Measurements from ENCODE around the gene LRRC4B.

DNA sequence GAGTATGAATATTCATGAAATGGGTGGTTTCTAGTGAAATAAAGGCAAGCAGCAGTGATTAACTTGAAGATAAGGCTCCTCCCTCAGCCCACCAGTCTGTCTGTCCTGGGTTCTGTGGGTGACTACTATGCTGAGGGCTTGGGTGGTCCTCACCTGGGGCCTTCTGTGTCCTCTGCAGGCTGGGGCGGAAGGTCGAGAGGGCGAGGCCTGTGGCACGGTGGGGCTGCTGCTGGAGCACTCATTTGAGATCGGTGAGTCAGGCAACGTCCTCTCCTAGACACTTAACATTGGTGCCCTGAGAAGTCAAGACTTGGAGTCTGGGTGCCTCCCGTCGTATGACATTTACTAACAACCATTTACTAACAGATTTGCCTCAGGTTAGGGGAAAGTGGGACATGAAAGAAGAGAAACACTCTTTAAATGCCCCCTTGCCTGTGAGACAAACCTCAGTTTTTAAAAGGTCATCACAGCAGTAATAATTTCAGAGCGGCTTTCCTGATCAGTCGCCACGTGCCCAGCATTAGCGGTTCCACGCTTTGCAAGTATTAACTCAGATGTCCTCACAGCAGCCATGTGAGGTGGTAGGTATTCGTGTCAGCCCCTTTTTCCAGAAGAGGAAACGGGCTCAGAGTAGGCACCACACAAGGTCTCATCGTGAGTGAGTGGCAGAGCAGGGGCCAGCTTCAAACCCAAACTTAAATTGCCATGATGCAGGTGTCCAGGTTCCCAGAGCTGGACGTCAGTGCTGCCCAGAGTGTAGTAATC, 90.3 kb downstream of the LRRC4B start:
- no peak for TF ChIP-seq RAD21 (IDR thresholded peaks at IDR 0.05; ENCODE audit: low read length)
- TF ChIP-seq, protein P1, sequence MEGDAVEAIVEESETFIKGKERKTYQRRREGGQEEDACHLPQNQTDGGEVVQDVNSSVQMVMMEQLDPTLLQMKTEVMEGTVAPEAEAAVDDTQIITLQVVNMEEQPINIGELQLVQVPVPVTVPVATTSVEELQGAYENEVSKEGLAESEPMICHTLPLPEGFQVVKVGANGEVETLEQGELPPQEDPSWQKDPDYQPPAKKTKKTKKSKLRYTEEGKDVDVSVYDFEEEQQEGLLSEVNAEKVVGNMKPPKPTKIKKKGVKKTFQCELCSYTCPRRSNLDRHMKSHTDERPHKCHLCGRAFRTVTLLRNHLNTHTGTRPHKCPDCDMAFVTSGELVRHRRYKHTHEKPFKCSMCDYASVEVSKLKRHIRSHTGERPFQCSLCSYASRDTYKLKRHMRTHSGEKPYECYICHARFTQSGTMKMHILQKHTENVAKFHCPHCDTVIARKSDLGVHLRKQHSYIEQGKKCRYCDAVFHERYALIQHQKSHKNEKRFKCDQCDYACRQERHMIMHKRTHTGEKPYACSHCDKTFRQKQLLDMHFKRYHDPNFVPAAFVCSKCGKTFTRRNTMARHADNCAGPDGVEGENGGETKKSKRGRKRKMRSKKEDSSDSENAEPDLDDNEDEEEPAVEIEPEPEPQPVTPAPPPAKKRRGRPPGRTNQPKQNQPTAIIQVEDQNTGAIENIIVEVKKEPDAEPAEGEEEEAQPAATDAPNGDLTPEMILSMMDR (conservative IDR thresholded peaks at IDR 0.05; ENCODE audit: low read depth, low read length): no peak
- no peak for TF ChIP-seq RFX5 (IDR thresholded peaks at IDR 0.05; ENCODE audit: low read depth, low read length)
- TF ChIP-seq POLR2A (IDR thresholded peaks at IDR 0.05; ENCODE audit: low read depth, low read length): no peak
- TF ChIP-seq CEBPB (IDR thresholded peaks at IDR 0.05; ENCODE audit: low read depth, low read length): no peak
- no peak for TF ChIP-seq NFE2L2 (IDR thresholded peaks at IDR 0.05; ENCODE audit: low read depth, low read length)
- TF ChIP-seq MXI1 (IDR thresholded peaks at IDR 0.05; ENCODE audit: borderline replicate concordance, low read depth, low read length): no peak

Data from IMR-90 (cell line).